NOMO-1 treated with dmso at 0.1 percent for 144 hours (cell line): ENCODE data around the gene SLC1A3.
A peak's percentile ranks its signal among the peaks of the same experiment; 100 is the strongest.

Source experiments
- DNase-seq: peaks from one replicate; lab custom pipeline; 2025; ENCODE audit not compliant: unreplicated experiment; lab: John Stamatoyannopoulos, UW

SLC1A3 gene

GRCh38 chr5:36683821-36684434 is 77.5 kb downstream of the SLC1A3 start:
- peak; percentile 84 for DNase-seq

- DNase-seq = peak; percentile 75
Measured at GRCh38 chr5:36685631-36686288, 79.4 kb downstream of the SLC1A3 start.

- DNase-seq = no peak
Measured at GRCh38 chr5:36686881-36687280, 80.5 kb downstream of the SLC1A3 start.

- peak; percentile 45 for DNase-seq
Measured at GRCh38 chr5:36688722-36689121, 82.3 kb downstream of the SLC1A3 start.

GRCh38 chr5:36689225-36689624 is 82.8 kb downstream of the SLC1A3 start:
- DNase-seq = peak; percentile 44

- DNase-seq = peak; percentile 89
Measured at GRCh38 chr5:36690041-36690961, 83.9 kb downstream of the SLC1A3 start.

- DNase-seq = no peak
Measured at GRCh38 chr5:36691226-36691625, 84.8 kb downstream of the SLC1A3 start.

GRCh38 chr5:36691696-36692371 is 85.4 kb downstream of the SLC1A3 start:
- no peak for DNase-seq

- peak; percentile 77 for DNase-seq
Measured at GRCh38 chr5:36692791-36693763, 86.7 kb downstream of the SLC1A3 start.

GRCh38 chr5:36694351-36694750 is 87.9 kb downstream of the SLC1A3 start:
- no peak for DNase-seq

- peak; percentile 25 for DNase-seq
Measured at GRCh38 chr5:36696059-36696673, 89.8 kb downstream of the SLC1A3 start.

- DNase-seq = no peak
Measured at GRCh38 chr5:36698031-36698430, 91.6 kb downstream of the SLC1A3 start.

- peak; percentile 86 for DNase-seq
Measured at GRCh38 chr5:36701085-36701698, 94.8 kb downstream of the SLC1A3 start.

GRCh38 chr5:36703245-36703860 is 96.9 kb downstream of the SLC1A3 start:
- no peak for DNase-seq

- no peak for DNase-seq
Measured at GRCh38 chr5:36704131-36704530, 97.7 kb downstream of the SLC1A3 start.

- no peak for DNase-seq
Measured at GRCh38 chr5:36705055-36705454, 98.6 kb downstream of the SLC1A3 start.

GRCh38 chr5:36706662-36707061 is 100.3 kb downstream of the SLC1A3 start:
- no peak for DNase-seq

GRCh38 chr5:36708996-36709395 is 102.6 kb downstream of the SLC1A3 start:
- no peak for DNase-seq

- DNase-seq = no peak
Measured at GRCh38 chr5:36710039-36710438, 103.6 kb downstream of the SLC1A3 start.
